Body of pancreas (tissue), 4 donors: ENCODE data around the gene PXYLP1.

Experiments
- CTCF ChIP-seq, 7 experiments: fragments of 450-650 bp in 4 of 7; fragments of 200-600 bp in 3 of 7; sonication (generic) in 3 of 7; IDR thresholded peaks; one replicate each; pipeline ENCODE4 v1.5.1; 2016 to 2019; ENCODE audit warnings: antibody characterized with exemption in 7 of 7
- POLR2A ChIP-seq, 3 donors: fragments of 450-650 bp; IDR thresholded peaks; one replicate each; pipeline ENCODE4 v1.6.1; 2016; ENCODE audit warnings: antibody characterized with exemption in 3 of 3, mild to moderate bottlenecking in 2 of 3

GRCh38 chr3:141212101-141212500 is 19.5 kb upstream of the PXYLP1 start:
- TF ChIP-seq CTCF (IDR thresholded peaks at IDR 0.05) = no peak
- TF ChIP-seq POLR2A (IDR thresholded peaks at IDR 0.05) = no peak
